Testis (tissue), 2 donors: ENCODE data around the gene TNRC6C.

Source experiments
- CTCF ChIP-seq, 3 experiments: fragments of 450-650 bp in 2 of 3; fragments of 200-600 bp in 1 of 3; sonication (generic) in 1 of 3; IDR thresholded peaks; one replicate each; pipeline ENCODE4 v1.5.1; 2016 to 2019; ENCODE audit warnings: antibody characterized with exemption in 3 of 3, mild to moderate bottlenecking in 2 of 3, moderate library complexity in 1 of 3
- POLR2A ChIP-seq: fragments of 450-650 bp; IDR thresholded peaks from one replicate; pipeline ENCODE4 v1.6.1; 2017; ENCODE audit warnings: antibody characterized with exemption, mild to moderate bottlenecking, moderate library complexity

GRCh38 chr17:78089576-78090281, 131.2 kb downstream of the TNRC6C start:
- TF ChIP-seq POLR2A (no peak), CTCF (IDR thresholded peaks at IDR 0.05) (no peak)
